Right renal pelvis (tissue), 4 donors: ENCODE measurements around the gene SLC35D2. TPM values are rescaled to one million over a fixed set of nuclear protein-coding genes. Genes with fewer than 3 reads are reported as not detected.
"Not testable (repeated sequence)": the region's sequence is repeated elsewhere in the genome, so short reads cannot be mapped to it uniquely, and the experiment has no call there.

Experiments used
- DNase-seq, 4 donors: peaks; one replicate each; pipeline ENCODE4 v3.0.0-alpha.2; 2013; ENCODE audit warnings: low read depth in 4 of 4, low spot score in 3 of 4, missing footprints in 1 of 4
- polyA plus RNA-seq, 4 donors: library from polyadenylated mRNA; unstranded; fragments of 120-200 nt; gene quantifications; one replicate each; pipeline ENCODE4 v1.2.1, GENCODE V29; 2013; ENCODE audit not compliant: insufficient read length in 4 of 4

The SLC35D2 gene
- polyA plus RNA-seq, 4 donors = 37.6 to 41.5 (median 39.0) TPM

GRCh38 chr9:96363175-96363967 is 20.1 kb downstream of the SLC35D2 start:
- no peak for DNase-seq

GRCh38 chr9:96362119-96362518 is 21.4 kb downstream of the SLC35D2 start:
- not testable (repeated sequence) for DNase-seq

GRCh38 chr9:96361668-96362067 is 21.8 kb downstream of the SLC35D2 start:
- DNase-seq = no peak

GRCh38 chr9:96360976-96361375 is 22.5 kb downstream of the SLC35D2 start:
- DNase-seq = no peak

- not testable (repeated sequence) for DNase-seq
These were observed 23.0 kb downstream of the SLC35D2 start for GRCh38 chr9:96360523-96360922.

GRCh38 chr9:96350866-96351265 is 32.6 kb downstream of the SLC35D2 start:
- no peak for DNase-seq

GRCh38 chr9:96348261-96348660 is 35.2 kb downstream of the SLC35D2 start:
- DNase-seq = no peak

- no peak for DNase-seq
These were observed 38.0 kb downstream of the SLC35D2 start for GRCh38 chr9:96345551-96345950.

GRCh38 chr9:96344458-96345180 is 38.9 kb downstream of the SLC35D2 start:
- DNase-seq = no peak

GRCh38 chr9:96343515-96344360 is 39.8 kb downstream of the SLC35D2 start:
- DNase-seq = no peak

GRCh38 chr9:96342571-96343245 is 40.8 kb downstream of the SLC35D2 start:
- peak in 1 of 4 donors; percentile 10 for DNase-seq

GRCh38 chr9:96340707-96341106 is 42.8 kb downstream of the SLC35D2 start:
- DNase-seq = no peak

- DNase-seq = no peak
These were observed 45.2 kb downstream of the SLC35D2 start for GRCh38 chr9:96338299-96338698.

- no peak for DNase-seq
These were observed 49.6 kb downstream of the SLC35D2 start for GRCh38 chr9:96333958-96334357.

GRCh38 chr9:96331236-96331947 is 52.1 kb downstream of the SLC35D2 start:
- DNase-seq = no peak

GRCh38 chr9:96327694-96328352 is 55.7 kb downstream of the SLC35D2 start:
- DNase-seq = peak in 2 of 4 donors; percentile 38 to 42

- no peak for DNase-seq
These were observed 60.3 kb downstream of the SLC35D2 start for GRCh38 chr9:96323169-96323568.

GRCh38 chr9:96322736-96323135 is 60.8 kb downstream of the SLC35D2 start:
- DNase-seq = not testable (repeated sequence)

- DNase-seq = not testable (repeated sequence)
These were observed 61.3 kb downstream of the SLC35D2 start for GRCh38 chr9:96322210-96322609.
